Hematopoietic multipotent progenitor cell treated with erythropoietin and hydrocortisone succinate and interleukin-3 and kit ligand, for 17 days (in vitro differentiated cells): Measurements from ENCODE around the gene RACK1.

Source experiments
- DNase-seq: peaks from one replicate; pipeline ENCODE4 v3.0.0-alpha.2; 2015; ENCODE audit warnings: low spot score

RACK1 gene

DNA sequence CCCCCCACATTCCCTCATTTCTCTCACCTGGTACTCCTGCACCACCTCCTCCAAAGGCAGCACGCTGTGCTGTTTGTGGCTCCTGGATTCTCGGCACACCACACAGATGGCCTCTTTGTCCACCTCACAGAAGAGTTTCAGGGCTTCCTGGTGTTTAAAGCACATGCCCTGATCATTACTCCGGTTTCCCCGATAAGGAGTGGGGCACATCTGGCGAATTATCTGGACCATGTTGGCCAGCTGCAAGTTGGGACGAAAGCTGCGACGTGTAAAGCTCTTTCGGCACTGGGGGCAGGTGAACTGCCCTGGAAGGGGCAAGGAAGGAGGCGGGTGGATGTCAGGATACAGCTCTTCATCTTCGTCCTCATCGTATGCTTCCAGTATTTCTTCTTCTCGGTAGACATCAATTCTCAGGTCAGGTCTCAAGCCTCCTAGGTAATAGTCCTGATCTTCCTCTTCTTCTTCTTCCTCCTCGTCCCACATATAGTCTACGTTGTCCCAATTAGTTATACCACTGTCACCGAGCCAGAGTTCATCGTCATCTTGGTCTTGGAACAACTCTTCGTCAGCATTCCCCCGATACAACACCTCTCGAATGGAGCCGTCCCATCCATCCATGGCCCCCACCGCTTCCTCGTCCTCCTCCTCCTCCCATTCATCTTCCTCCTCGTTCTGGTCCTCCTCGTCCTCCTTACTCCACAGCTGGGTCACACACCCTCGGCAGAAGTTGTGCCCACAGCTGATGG, 16.4 kb upstream of the RACK1 start:
- DNase-seq, result peak; percentile 47

DNA sequence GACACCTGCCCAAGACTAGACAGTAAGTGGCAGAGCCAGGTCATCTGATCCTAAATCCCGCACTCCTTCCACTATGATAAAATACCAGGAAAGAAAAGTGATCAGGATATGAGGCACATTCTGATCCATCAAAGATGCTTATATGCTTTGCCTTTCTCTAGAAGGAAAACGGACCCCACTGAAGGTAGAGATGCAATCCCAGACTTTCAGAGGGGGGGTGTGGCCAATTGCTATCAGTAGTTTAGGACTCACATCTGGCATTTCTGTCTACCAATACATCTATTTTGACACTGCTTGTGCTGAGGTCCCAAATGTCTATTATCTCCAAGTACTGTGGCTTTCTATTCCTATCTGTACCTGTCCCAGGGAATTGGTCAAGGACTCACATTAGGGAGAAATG, 15.6 kb upstream of the RACK1 start:
- peak; percentile 43 for DNase-seq

DNA sequence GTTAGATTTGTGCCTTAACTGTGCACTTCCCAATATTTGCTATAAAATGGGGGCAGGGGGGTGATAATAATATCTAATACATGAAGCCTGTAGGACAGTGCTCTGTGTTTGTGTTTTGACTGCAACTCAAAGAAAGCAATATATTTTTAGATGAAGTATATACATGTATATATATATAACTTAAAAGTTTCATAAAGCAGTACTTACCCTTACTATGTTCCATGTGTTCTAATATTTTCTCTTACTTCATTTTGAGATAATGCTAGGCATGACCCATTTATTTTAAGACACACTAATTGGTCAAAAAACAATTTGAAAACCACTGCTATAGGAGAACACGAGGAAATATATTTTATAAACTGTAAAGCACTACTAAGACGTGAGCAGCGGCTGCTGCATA, 14.9 kb upstream of the RACK1 start:
- DNase-seq, result no peak

DNA sequence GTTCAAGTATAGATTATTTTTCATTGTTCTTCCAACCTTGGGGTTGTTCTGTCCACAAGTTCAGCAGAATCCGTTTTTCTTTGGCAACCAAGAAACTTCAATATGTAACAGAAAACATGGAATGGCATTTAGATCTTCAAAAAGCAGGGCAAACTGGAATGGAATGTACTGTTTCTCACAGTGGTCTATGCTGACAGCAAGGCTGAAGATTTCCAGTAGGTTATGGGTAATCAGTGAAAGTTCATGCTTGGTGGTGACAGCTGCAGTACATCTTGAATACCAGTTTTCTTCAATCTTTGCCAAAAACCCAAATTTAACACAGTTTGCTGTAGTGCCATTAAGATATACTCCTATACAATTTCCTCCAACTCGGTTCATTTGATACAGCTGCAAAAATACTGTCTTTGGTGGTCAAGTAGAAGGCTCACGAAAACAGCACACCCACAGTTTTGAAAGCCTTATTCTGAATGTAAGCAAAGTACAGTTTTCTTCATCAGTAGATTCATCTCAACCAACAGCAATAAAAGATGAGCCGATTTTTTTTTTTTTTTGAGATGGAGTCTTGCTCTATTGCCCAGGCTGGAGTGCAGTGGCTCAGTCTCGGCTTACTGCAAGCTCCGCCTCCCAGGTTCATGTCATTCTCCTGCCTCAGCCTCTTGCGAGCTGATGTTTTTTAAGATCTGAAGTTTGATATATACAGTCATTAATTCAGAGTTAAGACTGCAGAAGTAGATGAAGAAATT, 12.3 kb upstream of the RACK1 start:
- DNase-seq, result no peak

GRCh38 chr5:181255276-181255675, 11.6 kb upstream of the RACK1 start:
- DNase-seq, result no peak

- DNase-seq, result no peak
Measured at GRCh38 chr5:181248277-181248676, 4.6 kb upstream of the RACK1 start.

- DNase-seq, result peak; percentile 76
Measured at GRCh38 chr5:181246276-181247049, 2.8 kb upstream of the RACK1 start.

DNA sequence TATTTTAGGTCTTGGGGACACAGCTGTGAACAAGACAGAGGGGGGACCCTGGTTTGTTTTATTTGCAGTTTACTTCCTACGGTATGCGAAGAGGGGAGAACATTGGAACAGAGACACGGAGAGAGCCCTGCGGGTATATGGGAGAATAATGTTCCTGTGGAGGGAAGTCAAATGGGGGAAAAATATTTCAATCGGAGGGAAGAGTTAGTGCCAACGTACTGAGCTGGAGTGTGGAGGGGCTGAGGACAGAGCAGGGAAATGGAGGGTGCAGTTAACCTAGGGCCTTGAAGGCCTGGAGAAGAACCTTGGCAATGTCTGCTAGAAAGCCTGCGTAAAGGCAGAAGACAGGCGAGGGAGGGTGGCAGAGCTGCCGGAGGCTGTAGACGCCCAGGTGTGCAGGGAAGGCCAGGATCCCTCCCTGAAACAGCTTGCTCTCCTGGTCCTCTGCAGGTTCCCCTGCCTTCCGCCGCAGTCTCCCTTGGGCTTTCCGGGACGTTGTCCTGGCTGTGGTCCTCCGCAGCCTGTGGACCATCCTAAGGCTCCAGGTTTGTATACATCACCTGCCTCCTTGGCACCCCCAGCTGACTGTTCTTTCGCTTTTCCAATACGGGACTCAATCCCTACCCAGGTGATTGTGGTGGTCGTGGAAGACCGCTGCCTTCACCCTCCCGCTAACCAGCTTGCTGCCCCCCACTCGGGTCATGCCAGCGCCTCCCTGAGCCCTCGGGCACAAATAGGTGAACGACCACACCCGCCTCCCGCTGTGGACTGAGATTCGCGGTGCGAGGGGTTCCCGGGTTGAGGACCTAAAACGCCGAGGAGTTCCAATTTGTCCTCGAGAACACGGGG, 1.9 kb upstream of the RACK1 start:
- no peak for DNase-seq

GRCh38 chr5:181243018-181243563, 615 bp downstream of the RACK1 start:
- peak; percentile 27 for DNase-seq

DNA sequence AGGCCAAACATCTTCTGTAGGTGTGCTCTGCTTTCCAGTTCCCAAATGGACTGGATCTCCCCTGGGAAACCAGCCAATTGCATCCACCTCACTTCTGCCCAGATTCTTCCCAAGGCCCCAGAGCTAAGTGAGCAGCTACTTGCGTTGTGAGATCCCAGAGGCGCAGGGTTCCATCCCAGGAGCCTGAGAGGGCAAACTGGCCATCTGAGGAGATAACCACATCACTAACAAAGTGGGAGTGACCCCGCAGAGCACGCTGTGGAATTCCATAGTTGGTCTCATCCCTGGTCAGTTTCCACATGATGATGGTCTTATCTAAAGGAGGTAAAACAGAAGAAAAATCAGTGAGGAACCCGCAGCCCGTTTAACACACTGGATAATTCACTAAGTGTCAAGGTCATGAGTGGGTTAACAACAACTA, 1.7 kb downstream of the RACK1 start:
- no peak for DNase-seq

DNA sequence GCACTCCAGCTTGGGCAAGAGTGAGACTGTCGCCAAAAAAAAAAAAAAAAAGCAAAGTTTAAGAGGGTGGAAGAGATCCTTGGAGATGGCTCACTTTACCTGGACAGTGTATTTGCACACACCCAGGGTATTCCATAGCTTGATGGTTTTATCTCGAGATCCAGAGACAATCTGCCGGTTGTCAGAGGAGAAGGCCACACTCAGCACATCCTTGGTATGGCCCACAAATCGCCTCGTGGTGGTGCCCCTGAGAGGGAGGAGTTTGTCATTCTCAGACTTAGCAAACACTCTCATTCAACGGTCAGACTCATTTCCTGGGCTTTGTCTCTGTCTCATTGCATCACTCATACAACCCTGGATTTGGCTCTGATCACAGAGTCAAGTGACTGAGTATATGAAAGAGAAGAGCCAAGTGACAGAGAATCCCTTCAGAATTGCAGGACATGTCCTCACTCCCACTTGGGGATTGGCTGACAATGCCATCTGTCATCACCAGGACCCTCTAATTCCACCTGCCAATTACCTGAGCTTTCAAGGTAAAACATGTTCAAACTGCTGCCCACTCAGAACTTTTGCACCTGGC, 2.2 kb downstream of the RACK1 start:
- DNase-seq, result peak; percentile 39

DNA sequence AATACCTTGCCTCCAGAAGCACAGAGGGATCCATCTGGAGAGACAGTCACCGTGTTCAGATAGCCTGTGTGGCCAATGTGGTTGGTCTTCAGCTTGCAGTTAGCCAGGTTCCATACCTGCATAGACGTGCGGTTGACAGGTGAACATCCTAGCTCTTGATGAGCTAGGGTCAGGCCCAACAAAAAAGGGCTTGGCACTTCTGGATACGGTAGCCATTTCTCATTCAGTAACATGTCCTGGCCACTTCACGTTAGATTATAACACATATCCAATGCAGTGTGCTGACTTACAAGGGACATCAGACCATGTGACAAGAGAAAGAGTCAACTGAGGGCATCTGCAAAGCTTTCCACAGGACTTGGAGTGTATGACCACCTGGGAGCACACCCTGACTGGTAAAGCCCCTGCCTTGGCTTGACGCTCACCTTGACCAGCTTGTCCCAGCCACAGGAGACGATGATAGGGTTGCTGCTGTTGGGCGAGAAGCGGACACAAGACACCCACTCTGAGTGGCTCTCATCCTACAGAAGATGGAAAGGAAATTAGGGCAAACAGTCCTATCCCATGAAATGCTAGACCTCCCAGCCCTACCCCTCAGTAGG, 4.5 kb downstream of the RACK1 start:
- no peak for DNase-seq

GRCh38 chr5:181237729-181238385, 5.8 kb downstream of the RACK1 start:
- DNase-seq, result no peak

- DNase-seq, result no peak
Measured at GRCh38 chr5:181236954-181237641, 6.6 kb downstream of the RACK1 start.

GRCh38 chr5:181236471-181236870, 7.2 kb downstream of the RACK1 start:
- no peak for DNase-seq

- DNase-seq, result no peak
Measured at GRCh38 chr5:181235689-181236366, 7.9 kb downstream of the RACK1 start.

DNA sequence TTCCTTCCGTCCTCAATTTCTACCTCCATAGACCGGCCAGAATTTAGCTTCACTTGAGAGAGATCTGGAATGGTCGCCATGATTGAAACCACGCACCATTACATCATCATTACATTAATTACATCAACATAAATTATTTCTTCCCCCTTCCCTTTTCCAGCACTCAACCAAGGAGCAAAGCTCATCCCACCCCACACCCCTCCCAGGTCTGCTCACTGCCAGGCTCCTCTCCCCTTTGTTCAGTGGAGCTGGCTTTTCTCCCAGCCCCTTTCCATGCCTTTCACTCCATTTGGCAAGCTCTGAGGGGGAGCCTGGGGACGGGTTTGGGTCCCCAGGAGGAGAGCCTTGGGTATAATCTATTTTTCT, 8.4 kb downstream of the RACK1 start:
- no peak for DNase-seq

DNA sequence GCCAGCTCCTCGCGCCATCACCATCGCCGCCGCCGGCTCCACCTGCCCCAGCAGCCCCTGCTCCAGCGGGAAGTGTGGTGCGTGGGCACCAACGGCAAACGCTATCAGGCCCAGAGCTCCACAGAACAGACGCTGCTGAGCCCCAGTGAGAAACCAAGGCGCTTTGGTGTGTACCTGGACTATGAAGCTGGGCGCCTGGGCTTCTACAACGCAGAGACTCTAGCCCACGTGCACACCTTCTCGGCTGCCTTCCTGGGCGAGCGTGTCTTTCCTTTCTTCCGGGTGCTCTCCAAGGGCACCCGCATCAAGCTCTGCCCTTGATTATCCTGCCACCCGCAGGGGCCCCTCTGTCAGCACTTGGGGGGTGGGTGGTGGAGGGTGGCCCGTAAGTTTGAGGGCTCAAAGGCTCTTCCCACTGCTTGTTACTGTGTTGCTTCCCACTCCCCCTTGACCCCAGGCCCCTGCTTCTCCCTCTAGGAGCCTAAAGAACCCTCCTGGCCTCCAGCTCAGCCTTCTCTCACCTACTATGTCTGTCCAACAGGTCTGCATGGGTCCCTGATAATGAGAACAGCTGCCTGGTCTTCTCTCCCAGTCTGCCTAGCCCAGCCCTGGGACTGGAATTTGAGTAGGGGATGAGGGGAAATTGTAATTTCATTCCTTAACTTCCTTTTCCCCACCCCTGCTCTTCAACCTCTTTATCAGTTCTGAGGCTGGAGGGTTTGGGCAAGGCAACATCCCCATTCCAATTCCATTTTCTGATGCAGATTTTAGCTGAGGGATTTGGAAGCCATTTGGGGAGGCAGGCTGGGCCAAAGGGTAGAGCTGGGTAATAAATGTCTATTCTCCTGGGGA, 9.0 kb downstream of the RACK1 start:
- DNase-seq, result no peak
